Activated CD8-positive, alpha-beta memory T cell treated with anti-CD3 and anti-CD28 coated beads for 1 hour (primary cell): Measurements from ENCODE around the gene TAAR5.
"Not testable (repeated sequence)": the region's sequence is repeated elsewhere in the genome, so short reads cannot be mapped to it uniquely, and the experiment has no call there.

Experiments used
- DNase-seq, 2 donors: peaks; one replicate each; pipeline ENCODE4 v3.0.0-alpha.2; 2020; ENCODE audit warnings: low read depth in 1 of 2; ENCODE audit errors: extremely low read depth in 1 of 2

TAAR5 gene

DNA sequence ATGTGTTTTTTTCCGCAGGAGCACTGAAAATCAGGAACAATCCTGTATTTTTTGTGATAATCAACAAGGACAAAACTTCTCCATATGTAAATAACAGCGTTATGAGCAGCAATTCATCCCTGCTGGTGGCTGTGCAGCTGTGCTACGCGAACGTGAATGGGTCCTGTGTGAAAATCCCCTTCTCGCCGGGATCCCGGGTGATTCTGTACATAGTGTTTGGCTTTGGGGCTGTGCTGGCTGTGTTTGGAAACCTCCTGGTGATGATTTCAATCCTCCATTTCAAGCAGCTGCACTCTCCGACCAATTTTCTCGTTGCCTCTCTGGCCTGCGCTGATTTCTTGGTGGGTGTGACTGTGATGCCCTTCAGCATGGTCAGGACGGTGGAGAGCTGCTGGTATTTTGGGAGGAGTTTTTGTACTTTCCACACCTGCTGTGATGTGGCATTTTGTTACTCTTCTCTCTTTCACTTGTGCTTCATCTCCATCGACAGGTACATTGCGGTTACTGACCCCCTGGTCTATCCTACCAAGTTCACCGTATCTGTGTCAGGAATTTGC is 19.2 kb downstream of the TAAR5 start, which contains the start of gene TAAR6:
TAAR6 (plus strand) TSS at position 102 of the 557 bp plus-strand sequence; CDS start at position 102, 0 bp downstream.
- DNase-seq, result no peak

- DNase-seq, result no peak
Observed at GRCh38 chr6:132569170-132569569, 20.4 kb downstream of the TAAR5 start.

GRCh38 chr6:132568611-132569010 is 20.9 kb downstream of the TAAR5 start:
- no peak for DNase-seq

- no peak for DNase-seq
Observed at GRCh38 chr6:132567566-132567965, 22.0 kb downstream of the TAAR5 start.

GRCh38 chr6:132566404-132566803 is 23.1 kb downstream of the TAAR5 start:
- no peak for DNase-seq

DNA sequence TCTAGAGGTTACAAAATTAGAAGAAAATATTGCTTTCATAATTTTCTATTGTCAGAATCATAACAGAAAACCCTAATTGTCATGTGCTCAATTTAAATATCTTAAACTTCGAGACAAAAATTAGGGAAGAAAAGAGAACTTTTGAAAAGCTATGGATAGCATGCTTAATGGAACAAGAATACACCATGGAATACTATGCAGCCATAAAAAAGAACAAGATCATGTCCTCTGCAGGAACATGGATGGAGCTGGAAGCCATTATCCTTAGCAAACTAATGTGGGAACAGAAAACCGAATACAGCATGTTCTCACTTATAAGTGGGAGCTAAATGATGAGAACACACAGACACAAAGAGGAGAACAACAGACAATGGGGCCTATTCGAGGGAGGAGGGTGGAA is 29.5 kb downstream of the TAAR5 start:
- not testable (repeated sequence) for DNase-seq

DNA sequence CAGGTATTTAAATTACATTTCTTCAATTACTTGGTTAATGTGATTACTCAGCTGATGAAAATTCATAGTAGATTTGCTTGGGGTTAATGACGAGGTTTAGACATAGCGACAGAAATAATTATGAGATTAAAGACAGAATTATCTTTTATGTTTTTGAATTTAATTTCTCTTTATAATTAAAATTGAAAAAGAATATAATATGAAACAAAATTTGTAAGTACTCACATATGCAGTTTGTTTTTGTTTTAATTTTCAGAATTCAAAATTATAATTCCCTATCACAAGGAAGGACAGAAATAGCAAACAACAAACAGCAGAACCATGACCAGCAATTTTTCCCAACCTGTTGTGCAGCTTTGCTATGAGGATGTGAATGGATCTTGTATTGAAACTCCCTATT is 37.2 kb downstream of the TAAR5 start, which contains the start of gene TAAR8:
TAAR8 (plus strand) TSS at position 301 of the 400 bp plus-strand sequence; CDS start at position 322, 21 bp downstream.
- DNase-seq, result no peak

GRCh38 chr6:132551214-132551613 is 38.3 kb downstream of the TAAR5 start:
- no peak for DNase-seq

GRCh38 chr6:132548746-132549463 is 40.6 kb downstream of the TAAR5 start:
- no peak for DNase-seq

DNA sequence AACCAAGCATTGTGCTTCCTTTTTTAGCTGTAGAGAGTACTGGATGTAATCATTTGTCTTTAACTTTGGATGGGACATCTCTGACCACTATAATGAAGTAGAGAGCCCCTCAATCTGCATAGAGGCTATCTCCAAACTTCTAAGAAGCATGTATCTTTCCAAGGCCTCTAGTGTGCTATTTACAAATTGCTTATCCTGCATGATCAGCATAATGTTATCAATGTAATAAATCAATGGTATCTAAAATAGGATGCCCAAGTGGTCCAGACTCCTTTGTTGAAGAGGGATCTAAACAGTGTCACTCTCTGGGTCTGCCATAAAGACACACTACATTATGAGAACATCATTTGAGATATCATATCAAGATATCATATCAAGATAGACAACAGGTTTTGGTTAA is 44.7 kb downstream of the TAAR5 start:
- DNase-seq, result no peak
